Measurements from ENCODE around the gene TEF.

- TF ChIP-seq CTCF (IDR thresholded peaks at IDR 0.05; ENCODE audit: low read depth, low read length, missing input control) (no peak), YY1 (IDR thresholded peaks at IDR 0.05) (no peak)
These were observed 32.7 kb upstream of the TEF start for GRCh38 chr22:41348964-41349484.
